ENCODE results near the gene ANGPTL8. TPM values are rescaled to one million over a fixed set of nuclear protein-coding genes. Genes with fewer than 3 reads are reported as not detected.

The ANGPTL8 gene
- not detected for total RNA-seq

GRCh38 chr19:11239377-11240000 lies at the start of gene ANGPTL8:
ANGPTL8 (plus strand) TSS chr19:11239619; CDS start chr19:11239638, 19 bp downstream.
- Mint-ChIP-seq H3K36me3 (no peaks in the 10 kb centered on the region), H3K4me1 (peaks cover 3% of the 10 kb centered on the region), H3K9me3 (peaks cover 1% of the 10 kb centered on the region), H3K4me3 (no peak within 1 kb of the TSS), H3K27ac (no peak within 1 kb of the TSS), H3K27me3 (peaks cover 8% of the 10 kb centered on the region)
- POLR2A ChIA-PET: no interaction called here
- DNase-seq (no peak), ATAC-seq (ENCODE audit: low read depth) (no peak)

GRCh38 chr19:11190501-11190900 lies 48.9 kb upstream of the ANGPTL8 start:
- POLR2A ChIA-PET: no interaction called here
- Mint-ChIP-seq H3K27ac (no peak overlapping the region), H3K4me3 (no peak overlapping the region), H3K4me1 (peaks cover 2% of the 10 kb centered on the region), H3K9me3 (no peaks in the 10 kb centered on the region), H3K36me3 (no peaks in the 10 kb centered on the region), H3K27me3 (no peaks in the 10 kb centered on the region)
- DNase-seq (no peak), ATAC-seq (ENCODE audit: low read depth) (no peak)

GRCh38 chr19:11191273-11191755 lies 48.1 kb upstream of the ANGPTL8 start:
- ATAC-seq (ENCODE audit: low read depth) (no peak), DNase-seq (no peak)
- H3K4me3 Mint-ChIP-seq: no peak overlapping the region
- no peaks in the 10 kb centered on the region for H3K9me3 Mint-ChIP-seq
- peaks cover 1% of the 10 kb centered on the region for H3K27me3 Mint-ChIP-seq
- no peak overlapping the region for H3K27ac Mint-ChIP-seq
- POLR2A ChIA-PET: no interaction called here
- peaks cover 4% of the 10 kb centered on the region for H3K4me1 Mint-ChIP-seq
- H3K36me3 Mint-ChIP-seq: no peaks in the 10 kb centered on the region

GRCh38 chr19:11191934-11192333 lies 47.5 kb upstream of the ANGPTL8 start:
- no peak for DNase-seq
- Mint-ChIP-seq H3K4me3 (no peak overlapping the region), H3K36me3 (no peaks in the 10 kb centered on the region), H3K4me1 (peaks cover 5% of the 10 kb centered on the region), H3K27ac (no peak overlapping the region), H3K9me3 (no peaks in the 10 kb centered on the region), H3K27me3 (peaks cover 4% of the 10 kb centered on the region)
- POLR2A ChIA-PET: interaction anchor here (0.6 kb wide), 1 partner anchor 26 kb away, joined by 3 read pairs; no protein-coding TSS in a partner anchor
- no peak for ATAC-seq (ENCODE audit: low read depth)

GRCh38 chr19:11192957-11193939 lies 46.2 kb upstream of the ANGPTL8 start:
- ATAC-seq (ENCODE audit: low read depth) (no peak), DNase-seq (no peak)
- POLR2A ChIA-PET: no interaction called here
- Mint-ChIP-seq H3K9me3 (no peaks in the 10 kb centered on the region), H3K27me3 (peaks cover 4% of the 10 kb centered on the region), H3K27ac (no peak overlapping the region), H3K4me1 (peaks cover 5% of the 10 kb centered on the region), H3K36me3 (no peaks in the 10 kb centered on the region), H3K4me3 (no peak overlapping the region)

- H3K27ac Mint-ChIP-seq: no peak overlapping the region
- peaks cover 8% of the 10 kb centered on the region for H3K27me3 Mint-ChIP-seq
- ATAC-seq (ENCODE audit: low read depth) (no peak), DNase-seq (no peak)
- POLR2A ChIA-PET: interaction anchor here (1.0 kb wide), 1 partner anchor 39 kb away, joined by 3 read pairs; no protein-coding TSS in a partner anchor
- no peaks in the 10 kb centered on the region for H3K36me3 Mint-ChIP-seq
- no peak overlapping the region for H3K4me3 Mint-ChIP-seq
- no peaks in the 10 kb centered on the region for H3K9me3 Mint-ChIP-seq
- peaks cover 5% of the 10 kb centered on the region for H3K4me1 Mint-ChIP-seq
Observed at GRCh38 chr19:11194173-11194572, 45.2 kb upstream of the ANGPTL8 start.

- Mint-ChIP-seq H3K36me3 (no peaks in the 10 kb centered on the region), H3K27me3 (peaks cover 11% of the 10 kb centered on the region), H3K9me3 (no peaks in the 10 kb centered on the region), H3K4me3 (peak overlapping the region; percentile 31), H3K27ac (no peak overlapping the region), H3K4me1 (peaks cover 5% of the 10 kb centered on the region)
- POLR2A ChIA-PET: interaction anchor here (1.0 kb wide), 1 partner anchor 40 kb away, joined by 3 read pairs; no protein-coding TSS in a partner anchor
- ATAC-seq (ENCODE audit: low read depth) (peak; percentile 22), DNase-seq (no peak)
Observed at GRCh38 chr19:11194656-11195558, 44.5 kb upstream of the ANGPTL8 start.

- Mint-ChIP-seq H3K27ac (no peak overlapping the region), H3K4me1 (peaks cover 5% of the 10 kb centered on the region), H3K36me3 (no peaks in the 10 kb centered on the region), H3K27me3 (peaks cover 11% of the 10 kb centered on the region), H3K4me3 (peak overlapping the region; percentile 31), H3K9me3 (no peaks in the 10 kb centered on the region)
- ATAC-seq (ENCODE audit: low read depth): no peak
- no peak for DNase-seq
- POLR2A ChIA-PET: interaction anchor here (0.6 to 1.0 kb wide), 2 partner anchors 52 to 256 kb away, joined by 3 to 4 read pairs; no protein-coding TSS in a partner anchor
Observed at GRCh38 chr19:11195681-11196080, 43.7 kb upstream of the ANGPTL8 start.

GRCh38 chr19:11196406-11197287 lies 42.8 kb upstream of the ANGPTL8 start:
- peak; percentile 53 for DNase-seq
- peaks cover 5% of the 10 kb centered on the region for H3K4me1 Mint-ChIP-seq

GRCh38 chr19:11197291-11198174 lies 41.9 kb upstream of the ANGPTL8 start, which contains the start of gene KANK2:
KANK2 (minus strand) TSS chr19:11197545; CDS start chr19:11194511, 3,034 bp downstream.
- Mint-ChIP-seq H3K27ac (peak within 1 kb of the TSS; percentile 54), H3K27me3 (peaks cover 12% of the 10 kb centered on the region), H3K4me3 (peak within 1 kb of the TSS; percentile 85), H3K36me3 (no peaks in the 10 kb centered on the region), H3K4me1 (peaks cover 5% of the 10 kb centered on the region), H3K9me3 (no peaks in the 10 kb centered on the region)
- ATAC-seq (ENCODE audit: low read depth): peak; percentile 78
- DNase-seq: peak; percentile 92
- POLR2A ChIA-PET: interaction anchor here (1.0 kb wide), 1 partner anchor 82 kb away, joined by 3 read pairs; no protein-coding TSS in a partner anchor

More at GRCh38 chr19:11196406-11197287, 42.8 kb upstream of the ANGPTL8 start:
- peak overlapping the region; percentile 54 for H3K27ac Mint-ChIP-seq
- no peaks in the 10 kb centered on the region for H3K9me3 Mint-ChIP-seq
- ATAC-seq (ENCODE audit: low read depth): no peak
- POLR2A ChIA-PET: interaction anchor here (0.6 to 1.0 kb wide), 2 partner anchors 53 to 255 kb away, joined by 3 to 4 read pairs; no protein-coding TSS in a partner anchor
- peak overlapping the region; percentile 85 for H3K4me3 Mint-ChIP-seq
- peaks cover 11% of the 10 kb centered on the region for H3K27me3 Mint-ChIP-seq
- no peaks in the 10 kb centered on the region for H3K36me3 Mint-ChIP-seq

- no peaks in the 10 kb centered on the region for H3K36me3 Mint-ChIP-seq
- H3K27me3 Mint-ChIP-seq: peaks cover 15% of the 10 kb centered on the region
- peaks cover 5% of the 10 kb centered on the region for H3K4me1 Mint-ChIP-seq
- no peaks in the 10 kb centered on the region for H3K9me3 Mint-ChIP-seq
- no peak overlapping the region for H3K27ac Mint-ChIP-seq
- DNase-seq (no peak), ATAC-seq (ENCODE audit: low read depth) (no peak)
- POLR2A ChIA-PET: interaction anchor here (0.7 to 1.0 kb wide), 2 partner anchors 81 to 85 kb away, joined by 3 to 5 read pairs; no protein-coding TSS in a partner anchor
- H3K4me3 Mint-ChIP-seq: peak overlapping the region; percentile 72
Observed at GRCh38 chr19:11198175-11198534, 41.3 kb upstream of the ANGPTL8 start.

Data from activated naive CD8-positive, alpha-beta T cell treated with anti-CD3 and anti-CD28 coated beads, Interleukin-2, amount 10 ng/mL, durations not matched to agents 7 days and 5 days (primary cell).